ENCODE data around the gene PRKCH. TPM values are rescaled to one million over a fixed set of nuclear protein-coding genes. Genes with fewer than 3 reads are reported as not detected.

Gene PRKCH
- polyA plus RNA-seq, 2 of the 4 experiments (the other 2 are of a cell fraction): 10.0 to 10.2 TPM

DNA sequence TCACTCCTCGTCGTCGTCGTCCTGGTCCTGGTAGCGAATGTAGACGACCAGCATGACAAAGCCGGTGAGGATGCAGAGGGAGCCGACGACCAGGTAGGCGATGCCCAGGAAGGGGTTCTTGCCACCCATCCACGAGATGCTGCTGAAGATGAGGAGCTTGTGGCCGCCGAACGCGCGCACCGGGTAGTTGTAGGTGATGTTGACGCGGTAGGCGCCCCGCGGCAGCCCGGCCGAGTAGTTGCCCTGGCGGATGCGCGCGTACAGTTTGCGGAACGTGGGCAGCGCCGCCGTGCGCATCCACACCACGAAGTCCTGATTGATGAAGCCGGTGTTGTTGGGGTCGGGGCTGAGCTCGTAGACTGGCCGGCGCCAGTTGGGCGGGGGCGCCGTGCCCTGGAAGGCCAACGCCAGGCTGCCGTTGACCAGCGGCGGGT lies 41.3 kb upstream of the PRKCH start (continued):
- TF ChIP-seq, protein P1, sequence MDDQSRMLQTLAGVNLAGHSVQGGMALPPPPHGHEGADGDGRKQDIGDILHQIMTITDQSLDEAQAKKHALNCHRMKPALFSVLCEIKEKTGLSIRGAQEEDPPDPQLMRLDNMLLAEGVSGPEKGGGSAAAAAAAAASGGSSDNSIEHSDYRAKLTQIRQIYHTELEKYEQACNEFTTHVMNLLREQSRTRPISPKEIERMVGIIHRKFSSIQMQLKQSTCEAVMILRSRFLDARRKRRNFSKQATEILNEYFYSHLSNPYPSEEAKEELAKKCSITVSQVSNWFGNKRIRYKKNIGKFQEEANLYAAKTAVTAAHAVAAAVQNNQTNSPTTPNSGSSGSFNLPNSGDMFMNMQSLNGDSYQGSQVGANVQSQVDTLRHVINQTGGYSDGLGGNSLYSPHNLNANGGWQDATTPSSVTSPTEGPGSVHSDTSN (IDR thresholded peaks at IDR 0.05): no peak

DNA sequence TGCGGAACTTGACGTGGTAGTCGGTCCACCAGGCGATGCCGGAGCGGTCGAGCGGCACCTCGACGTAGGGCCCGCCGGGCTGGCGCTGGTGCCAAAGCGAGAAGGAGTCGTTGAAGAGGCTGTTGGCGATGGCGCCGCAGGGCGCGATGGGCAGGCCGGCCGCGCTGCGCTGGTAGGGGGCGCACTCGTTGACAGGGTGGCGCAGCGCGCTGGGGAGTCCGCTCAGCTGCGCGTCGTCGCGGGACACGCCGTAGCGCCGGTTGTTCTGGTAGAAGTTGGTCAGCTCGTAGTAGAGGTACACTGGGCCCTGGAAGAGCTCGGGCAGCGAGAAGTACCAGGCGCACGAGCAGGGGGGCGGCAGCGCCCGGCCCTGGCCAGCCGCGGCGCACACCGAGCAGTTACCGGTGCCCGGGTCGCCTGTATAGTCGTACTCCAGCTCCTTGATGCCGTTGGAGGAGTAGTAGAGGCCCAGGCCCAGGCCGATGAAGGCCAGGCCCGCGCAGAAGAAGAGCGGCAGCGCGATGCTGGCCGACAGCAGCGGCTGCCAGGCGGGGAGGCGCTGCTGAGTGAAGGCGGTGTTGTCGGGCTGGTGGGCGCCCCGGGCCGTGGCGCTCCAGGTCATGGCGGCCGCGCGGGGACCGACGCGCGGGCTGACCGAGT lies 40.7 kb upstream of the PRKCH start:
- ATAC-seq (peak; percentile 91 to 95), FAIRE-seq (no peak), DNase-seq (ENCODE audit: low read depth in 1 of 2, low spot score in 1 of 2) (peak; percentile 68 to 84)
- Histone ChIP-seq H3K4me3 (peak overlapping the region; percentile 53), H3K4me1 (peaks cover 11% of the 10 kb centered on the region), H3K9me3 (no peaks in the 10 kb centered on the region), H3K27ac (peak overlapping the region; percentile 75 to 86), H3K4me2 (peak overlapping the region; percentile 86)
- CTCF ChIA-PET: interaction anchor here (0.6 to 9.7 kb wide), 21 partner anchors 8 to 847 kb away, joined by 3 to 97 read pairs (median 4); no protein-coding TSS in a partner anchor
- POLR2A ChIA-PET: interaction anchor here (0.5 kb wide), 1 partner anchor 557 kb away, joined by 8 read pairs; no protein-coding TSS in a partner anchor
- WGBS (ENCODE audit: missing lambda C conversion rate): 33% methylated on average over 3 of the region's 81 CpGs
- TF ChIP-seq RAD21 (conservative IDR thresholded peaks at IDR 0.05 in 1 of 2, IDR thresholded peaks at IDR 0.05 in 1 of 2) (peak in 1 of 2 experiments; percentile 35; a peak in 3 of 5 replicates), SMC3 (IDR thresholded peaks at IDR 0.05) (peak; percentile 35; the same call in 1 of the 3 replicates), ZSCAN20 (CRISPR knock-in tag; IDR thresholded peaks at IDR 0.05) (no peak), POLR2A (IDR thresholded peaks at IDR 0.05; ENCODE audit: low read length) (peak; percentile 55), JUN (IDR thresholded peaks at IDR 0.05) (peak in 1 of 2 experiments; percentile 47; a peak in 1 of 5 replicates), MAZ (IDR thresholded peaks at IDR 0.05; ENCODE audit: borderline replicate concordance, low read depth, low read length) (no peak), RCOR1 (IDR thresholded peaks at IDR 0.05; ENCODE audit: low read depth, low read length) (no peak), MAFK (IDR thresholded peaks at IDR 0.05; ENCODE audit: partially characterized antibody) (no peak), NPAS2 (CRISPR knock-in tag; IDR thresholded peaks at IDR 0.05; ENCODE audit: borderline replicate concordance) (no peak)
- TF ChIP-seq, protein P2, sequence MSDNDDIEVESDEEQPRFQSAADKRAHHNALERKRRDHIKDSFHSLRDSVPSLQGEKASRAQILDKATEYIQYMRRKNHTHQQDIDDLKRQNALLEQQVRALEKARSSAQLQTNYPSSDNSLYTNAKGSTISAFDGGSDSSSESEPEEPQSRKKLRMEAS (IDR thresholded peaks at IDR 0.05): peak; percentile 92
- TF ChIP-seq, protein P3, sequence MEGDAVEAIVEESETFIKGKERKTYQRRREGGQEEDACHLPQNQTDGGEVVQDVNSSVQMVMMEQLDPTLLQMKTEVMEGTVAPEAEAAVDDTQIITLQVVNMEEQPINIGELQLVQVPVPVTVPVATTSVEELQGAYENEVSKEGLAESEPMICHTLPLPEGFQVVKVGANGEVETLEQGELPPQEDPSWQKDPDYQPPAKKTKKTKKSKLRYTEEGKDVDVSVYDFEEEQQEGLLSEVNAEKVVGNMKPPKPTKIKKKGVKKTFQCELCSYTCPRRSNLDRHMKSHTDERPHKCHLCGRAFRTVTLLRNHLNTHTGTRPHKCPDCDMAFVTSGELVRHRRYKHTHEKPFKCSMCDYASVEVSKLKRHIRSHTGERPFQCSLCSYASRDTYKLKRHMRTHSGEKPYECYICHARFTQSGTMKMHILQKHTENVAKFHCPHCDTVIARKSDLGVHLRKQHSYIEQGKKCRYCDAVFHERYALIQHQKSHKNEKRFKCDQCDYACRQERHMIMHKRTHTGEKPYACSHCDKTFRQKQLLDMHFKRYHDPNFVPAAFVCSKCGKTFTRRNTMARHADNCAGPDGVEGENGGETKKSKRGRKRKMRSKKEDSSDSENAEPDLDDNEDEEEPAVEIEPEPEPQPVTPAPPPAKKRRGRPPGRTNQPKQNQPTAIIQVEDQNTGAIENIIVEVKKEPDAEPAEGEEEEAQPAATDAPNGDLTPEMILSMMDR (IDR thresholded peaks at IDR 0.05): peak; percentile 71
- TF ChIP-seq, protein P4, sequence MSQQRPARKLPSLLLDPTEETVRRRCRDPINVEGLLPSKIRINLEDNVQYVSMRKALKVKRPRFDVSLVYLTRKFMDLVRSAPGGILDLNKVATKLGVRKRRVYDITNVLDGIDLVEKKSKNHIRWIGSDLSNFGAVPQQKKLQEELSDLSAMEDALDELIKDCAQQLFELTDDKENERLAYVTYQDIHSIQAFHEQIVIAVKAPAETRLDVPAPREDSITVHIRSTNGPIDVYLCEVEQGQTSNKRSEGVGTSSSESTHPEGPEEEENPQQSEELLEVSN (IDR thresholded peaks at IDR 0.05; ENCODE audit: borderline replicate concordance, low read depth): peak; percentile 91
- TF ChIP-seq, protein P5, sequence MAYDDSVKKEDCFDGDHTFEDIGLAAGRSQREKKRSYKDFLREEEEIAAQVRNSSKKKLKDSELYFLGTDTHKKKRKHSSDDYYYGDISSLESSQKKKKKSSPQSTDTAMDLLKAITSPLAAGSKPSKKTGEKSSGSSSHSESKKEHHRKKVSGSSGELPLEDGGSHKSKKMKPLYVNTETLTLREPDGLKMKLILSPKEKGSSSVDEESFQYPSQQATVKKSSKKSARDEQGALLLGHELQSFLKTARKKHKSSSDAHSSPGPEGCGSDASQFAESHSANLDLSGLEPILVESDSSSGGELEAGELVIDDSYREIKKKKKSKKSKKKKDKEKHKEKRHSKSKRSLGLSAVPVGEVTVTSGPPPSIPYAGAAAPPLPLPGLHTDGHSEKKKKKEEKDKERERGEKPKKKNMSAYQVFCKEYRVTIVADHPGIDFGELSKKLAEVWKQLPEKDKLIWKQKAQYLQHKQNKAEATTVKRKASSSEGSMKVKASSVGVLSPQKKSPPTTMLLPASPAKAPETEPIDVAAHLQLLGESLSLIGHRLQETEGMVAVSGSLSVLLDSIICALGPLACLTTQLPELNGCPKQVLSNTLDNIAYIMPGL (CRISPR knock-in tag; IDR thresholded peaks at IDR 0.05; ENCODE audit: borderline replicate concordance): peak; percentile 85; the same call in 1 of the 2 replicates

DNA sequence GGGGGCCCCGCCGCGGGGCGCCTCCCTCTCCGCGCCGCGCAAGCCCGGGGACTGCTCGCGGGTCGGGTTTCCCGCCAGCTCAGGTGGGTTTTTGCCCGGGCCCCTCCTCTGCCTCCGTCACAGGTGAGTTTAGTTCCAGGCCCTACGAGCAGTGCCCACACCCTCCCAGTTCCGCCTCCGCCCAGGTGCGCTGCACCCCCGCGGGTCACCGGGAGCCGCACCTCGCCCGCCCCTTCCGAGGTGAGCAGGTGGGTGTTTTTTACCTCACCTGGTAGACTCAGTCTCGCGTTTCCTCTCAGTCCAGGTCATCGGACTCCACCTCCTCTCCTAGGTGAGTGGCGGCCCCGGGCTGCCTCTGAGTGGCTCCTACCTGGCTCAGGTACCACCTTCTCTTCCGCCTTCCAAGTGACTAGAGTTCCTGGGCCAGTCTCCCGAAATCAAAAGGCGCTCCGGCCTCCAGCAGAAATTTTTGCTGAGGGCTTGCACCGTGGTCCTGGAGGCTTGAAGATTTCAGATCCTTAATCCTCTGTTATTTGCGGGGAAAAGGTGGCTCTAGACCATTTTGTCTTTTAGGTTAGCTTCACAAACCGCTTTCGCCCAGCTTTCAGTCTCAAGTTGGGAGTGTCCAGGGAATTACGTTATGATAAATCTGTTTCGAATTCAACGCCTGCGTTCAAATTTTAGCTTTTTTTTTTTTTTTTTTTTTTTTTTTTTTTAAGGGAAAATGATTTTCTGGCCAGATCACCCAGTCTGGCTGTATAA lies 40.0 kb upstream of the PRKCH start, which contains the start of gene TMEM30B:
Gene TMEM30B, minus strand, starts transcription at position 153 of the 762 bp plus-strand sequence. CDS start 191 bp downstream, outside the sequence.
- no peak for ATAC-seq
- H3K4me2 ChIP-seq: peak within 1 kb of the TSS; percentile 86
- H3K27ac ChIP-seq: peak within 1 kb of the TSS; percentile 75 to 86
- no peak for DNase-seq (ENCODE audit: low read depth in 1 of 2, low spot score in 1 of 2)
- ChIA-PET POLR2A (interaction anchor here (0.5 to 0.7 kb wide), 4 partner anchors 18 to 1033 kb away, joined by 3 to 8 read pairs (median 4); no protein-coding TSS in a partner anchor), CTCF (interaction anchor here (0.6 to 9.7 kb wide), 16 partner anchors 8 to 847 kb away, joined by 3 to 97 read pairs (median 4); no protein-coding TSS in a partner anchor)
- peaks cover 18% of the 10 kb centered on the region for H3K4me1 ChIP-seq
- H3K9me3 ChIP-seq: no peaks in the 10 kb centered on the region
- peak within 1 kb of the TSS; percentile 53 for H3K4me3 ChIP-seq
- WGBS (ENCODE audit: missing lambda C conversion rate): 79% methylated on average over 41 of the region's 43 CpGs
- FAIRE-seq: no peak
- TF ChIP-seq KDM1A (IDR thresholded peaks at IDR 0.05; ENCODE audit: low read depth) (no peak), ZSCAN20 (CRISPR knock-in tag; IDR thresholded peaks at IDR 0.05) (no peak), SMC3 (IDR thresholded peaks at IDR 0.05) (no peak), JUN (IDR thresholded peaks at IDR 0.05) (no peak), EP300 (IDR thresholded peaks at IDR 0.05) (no peak), CBX8 (IDR thresholded peaks at IDR 0.05) (no peak), ESRRA (IDR thresholded peaks at IDR 0.05; ENCODE audit: borderline replicate concordance, low read length) (no peak), POLR2A (IDR thresholded peaks at IDR 0.05; ENCODE audit: low read length) (no peak), MAFK (IDR thresholded peaks at IDR 0.05; ENCODE audit: partially characterized antibody) (no peak), FOXS1 (CRISPR knock-in tag; IDR thresholded peaks at IDR 0.05) (no peak), HEYL (CRISPR knock-in tag; IDR thresholded peaks at IDR 0.05) (no peak), MYC (IDR thresholded peaks at IDR 0.05; ENCODE audit: borderline replicate concordance, low read length) (no peak), CEBPB (IDR thresholded peaks at IDR 0.05) (no peak), HOXA7 (CRISPR knock-in tag; IDR thresholded peaks at IDR 0.05) (no peak)
- TF ChIP-seq, protein P6, sequence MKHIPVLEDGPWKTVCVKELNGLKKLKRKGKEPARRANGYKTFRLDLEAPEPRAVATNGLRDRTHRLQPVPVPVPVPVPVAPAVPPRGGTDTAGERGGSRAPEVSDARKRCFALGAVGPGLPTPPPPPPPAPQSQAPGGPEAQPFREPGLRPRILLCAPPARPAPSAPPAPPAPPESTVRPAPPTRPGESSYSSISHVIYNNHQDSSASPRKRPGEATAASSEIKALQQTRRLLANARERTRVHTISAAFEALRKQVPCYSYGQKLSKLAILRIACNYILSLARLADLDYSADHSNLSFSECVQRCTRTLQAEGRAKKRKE (CRISPR knock-in tag; IDR thresholded peaks at IDR 0.05; ENCODE audit: low read depth): no peak

All from A549 (cell line).